OCI-LY7 (cell line): ENCODE measurements around the gene ACTL8.

ENCODE experiments used
- EZH2phosphoT487 ChIP-seq: fragments of 200-600 bp; sonication (generic); IDR thresholded peaks from 2 replicates; pipeline ENCODE4 v1.6.1; 2018; ENCODE audit warnings: low read depth, borderline replicate concordance, mild to moderate bottlenecking, mixed run types, antibody characterized with exemption, low read length, moderate library complexity, mixed read lengths
- TF ChIP-seq, protein P1 (sequence below): fragments of 200-600 bp; sonication (generic); conservative IDR thresholded peaks from 2 replicates; pipeline ENCODE4 v1.5.1; 2014; ENCODE audit warnings: mild to moderate bottlenecking, antibody characterized with exemption, low read length, moderate library complexity, mixed read lengths

- TF ChIP-seq, protein P1, sequence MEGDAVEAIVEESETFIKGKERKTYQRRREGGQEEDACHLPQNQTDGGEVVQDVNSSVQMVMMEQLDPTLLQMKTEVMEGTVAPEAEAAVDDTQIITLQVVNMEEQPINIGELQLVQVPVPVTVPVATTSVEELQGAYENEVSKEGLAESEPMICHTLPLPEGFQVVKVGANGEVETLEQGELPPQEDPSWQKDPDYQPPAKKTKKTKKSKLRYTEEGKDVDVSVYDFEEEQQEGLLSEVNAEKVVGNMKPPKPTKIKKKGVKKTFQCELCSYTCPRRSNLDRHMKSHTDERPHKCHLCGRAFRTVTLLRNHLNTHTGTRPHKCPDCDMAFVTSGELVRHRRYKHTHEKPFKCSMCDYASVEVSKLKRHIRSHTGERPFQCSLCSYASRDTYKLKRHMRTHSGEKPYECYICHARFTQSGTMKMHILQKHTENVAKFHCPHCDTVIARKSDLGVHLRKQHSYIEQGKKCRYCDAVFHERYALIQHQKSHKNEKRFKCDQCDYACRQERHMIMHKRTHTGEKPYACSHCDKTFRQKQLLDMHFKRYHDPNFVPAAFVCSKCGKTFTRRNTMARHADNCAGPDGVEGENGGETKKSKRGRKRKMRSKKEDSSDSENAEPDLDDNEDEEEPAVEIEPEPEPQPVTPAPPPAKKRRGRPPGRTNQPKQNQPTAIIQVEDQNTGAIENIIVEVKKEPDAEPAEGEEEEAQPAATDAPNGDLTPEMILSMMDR, result no peak
- TF ChIP-seq EZH2phosphoT487, result no peak
These were observed 48.7 kb upstream of the ACTL8 start for GRCh38 chr1:17706445-17706844.
